PC-3 (cell line): ENCODE measurements around the gene GXYLT2. TPM values are rescaled to one million over a fixed set of nuclear protein-coding genes. Genes with fewer than 3 reads are reported as not detected.

Source experiments
- ATAC-seq: fragments of 200-7000 bp; cut with Tn5 transposase; 2 replicates; pipeline ENCODE4 v1.9.1; 2020; ENCODE audit warnings: mild to moderate bottlenecking, moderate library complexity
- BruUV-seq: library from RNA; stranded (reverse); fragments of 400-500 nt; replicated peaks from 2 replicates; lab custom pipeline; 2021; lab: Mats Ljungman, UMichigan
- CTCF ChIA-PET: fragments of 300-600 bp; sonication (Branson Sonifier 250); formaldehyde crosslinking; loops from one replicate; lab custom pipeline; 2022; ENCODE audit warnings: antibody characterized with exemption; lab: Charles Lee
- POLR2A ChIA-PET: fragments of 300-600 bp; sonication (Branson Sonifier 250); formaldehyde crosslinking; loops from one replicate; lab custom pipeline; 2022; ENCODE audit warnings: antibody characterized with exemption; ENCODE audit not compliant: unreplicated experiment; lab: Charles Lee
- DNase-seq: peaks from one replicate; pipeline ENCODE4 v3.0.0-alpha.2; 2015
- H2AFZ ChIP-seq: fragments of 300-600 bp; sonication (generic); 2 replicates; pipeline ENCODE4 v1.6.0; 2016; ENCODE audit warnings: antibody characterized with exemption, low read length
- H3F3A ChIP-seq: fragments of 300-600 bp; sonication (generic); one replicate; pipeline ENCODE4 v1.6.0; 2017; ENCODE audit warnings: antibody characterized with exemption, low read length, control low read depth, mild to moderate bottlenecking; ENCODE audit not compliant: unreplicated experiment
- H3K27ac ChIP-seq: fragments of 300-600 bp; sonication (generic); 2 replicates; pipeline ENCODE4 v1.5.1; 2016; ENCODE audit warnings: mild to moderate bottlenecking, low read length
- H3K27me3 ChIP-seq: fragments of 300-600 bp; sonication (generic); 2 replicates; pipeline ENCODE4 v1.6.1; 2016; ENCODE audit warnings: low read length, mixed read lengths
- H3K36me3 ChIP-seq: fragments of 300-600 bp; sonication (generic); 2 replicates; pipeline ENCODE4 v1.6.1; 2016; ENCODE audit warnings: low read depth, mixed run types, low read length, mixed read lengths
- H3K4me1 ChIP-seq: fragments of 300-600 bp; sonication (generic); 2 replicates; pipeline ENCODE4 v1.5.1; 2016; ENCODE audit warnings: low read length; ENCODE audit not compliant: insufficient read depth
- H3K4me2 ChIP-seq: fragments of 300-600 bp; sonication (generic); 2 replicates; pipeline ENCODE4 v1.6.0; 2016; ENCODE audit warnings: low read length
- H3K4me3 ChIP-seq: fragments of 300-600 bp; sonication (generic); 2 replicates; pipeline ENCODE4 v1.5.1; 2016; ENCODE audit warnings: mild to moderate bottlenecking, low read length, mixed read lengths
- H3K79me2 ChIP-seq: fragments of 300-600 bp; sonication (generic); 2 replicates; pipeline ENCODE4 v1.6.1; 2017; ENCODE audit warnings: low read length, mixed read lengths
- H3K9ac ChIP-seq: fragments of 300-600 bp; sonication (generic); 2 replicates; pipeline ENCODE4 v1.6.0; 2016; ENCODE audit warnings: mild to moderate bottlenecking, low read length
- H3K9me2 ChIP-seq: fragments of 300-600 bp; sonication (generic); replicated peaks from 2 replicates; pipeline ENCODE4 v1.6.1; 2016; ENCODE audit warnings: mixed run types, low read length, mixed read lengths
- H3K9me3 ChIP-seq: fragments of 300-600 bp; sonication (generic); 2 replicates; pipeline ENCODE4 v1.6.1; 2016; ENCODE audit warnings: low read length, mixed read lengths
- H4K20me1 ChIP-seq: fragments of 300-600 bp; sonication (generic); 2 replicates; pipeline ENCODE4 v1.6.1; 2016; ENCODE audit warnings: low read length, mixed read lengths
- CTCF ChIP-seq: fragments of 300-600 bp; sonication (generic); conservative IDR thresholded peaks from 2 replicates; pipeline ENCODE4 v1.5.1; 2017; ENCODE audit warnings: antibody characterized with exemption, low read depth, mild to moderate bottlenecking, low read length
- EZH2 ChIP-seq: fragments of 300-600 bp; sonication (generic); IDR thresholded peaks from one replicate; pipeline ENCODE4 v1.6.1; 2017; ENCODE audit warnings: antibody characterized with exemption, mild to moderate bottlenecking, low read length; ENCODE audit not compliant: unreplicated experiment
- EZH2phosphoT487 ChIP-seq: fragments of 300-600 bp; sonication (generic); IDR thresholded peaks from 2 replicates; pipeline ENCODE4 v1.6.1; 2018; ENCODE audit warnings: mild to moderate bottlenecking, antibody characterized with exemption, low read length, borderline replicate concordance
- intact Hi-C: fragments of 100-400 bp; cut with micrococcal nuclease; formaldehyde crosslinking; loops from 2 replicates; pipeline ENCODE4 v1.9.0; 2023
- total RNA-seq: library from RNA; depleted of rRNA; stranded (reverse); fragments of >200 nt; gene quantifications from 2 replicates; pipeline ENCODE4 v1.2.3, GENCODE V29; 2014

GXYLT2 gene
- total RNA-seq, 1 experiment from 2014 or later, result 12.6 TPM

- Histone ChIP-seq H3K27me3 (no peaks in the 10 kb centered on the region), H4K20me1 (no peaks in the 10 kb centered on the region), H3K4me3 (no peak overlapping the region), H3K4me1 (peaks cover 17% of the 10 kb centered on the region; the same call in 1 of the 2 replicates), H3K4me2 (no peak overlapping the region), H3F3A (no peaks in the 10 kb centered on the region), H2AFZ (no peak overlapping the region), H3K27ac (no peak overlapping the region), H3K9ac (no peak overlapping the region), H3K79me2 (no peaks in the 10 kb centered on the region), H3K9me2 (no peaks in the 10 kb centered on the region), H3K9me3 (no peaks in the 10 kb centered on the region), H3K36me3 (no peaks in the 10 kb centered on the region)
- DNase-seq (no peak), ATAC-seq (peak; percentile 36)
- BruUV-seq, result no TSS peak
- intact Hi-C loops, result no loop called here
- CTCF ChIA-PET, result no interaction called here
- POLR2A ChIA-PET, result no interaction called here
- TF ChIP-seq EZH2phosphoT487 (no peak), EZH2 (no peak), CTCF (no peak)
Observed at GRCh38 chr3:72904163-72904562, 16.3 kb downstream of the GXYLT2 start.

- Histone ChIP-seq H3K27ac (no peak overlapping the region), H3F3A (no peaks in the 10 kb centered on the region), H3K4me1 (peaks cover 17% of the 10 kb centered on the region; the same call in 1 of the 2 replicates), H4K20me1 (no peaks in the 10 kb centered on the region), H3K9me2 (no peaks in the 10 kb centered on the region), H3K36me3 (no peaks in the 10 kb centered on the region), H3K27me3 (no peaks in the 10 kb centered on the region), H3K79me2 (no peaks in the 10 kb centered on the region), H3K4me2 (no peak overlapping the region), H3K9me3 (no peaks in the 10 kb centered on the region), H2AFZ (no peak overlapping the region), H3K9ac (no peak overlapping the region), H3K4me3 (no peak overlapping the region)
- ChIA-PET CTCF (no interaction called here), POLR2A (no interaction called here)
- intact Hi-C loops, result no loop called here
- TF ChIP-seq CTCF, result no peak
- no peak for TF ChIP-seq EZH2phosphoT487
- TF ChIP-seq EZH2, result no peak
- DNase-seq, result no peak
- BruUV-seq, result no TSS peak
- ATAC-seq, result no peak
Observed at GRCh38 chr3:72906154-72906553, 18.3 kb downstream of the GXYLT2 start.

GRCh38 chr3:72907131-72907711 is 19.4 kb downstream of the GXYLT2 start:
- no peak for ATAC-seq
- no peak overlapping the region for H3K27ac ChIP-seq
- CTCF ChIA-PET, result interaction anchor here (0.6 to 1.2 kb wide), 2 partner anchors 56 to 84 kb away, joined by 4 to 6 read pairs; no protein-coding TSS in a partner anchor

More at GRCh38 chr3:72907131-72907711, 19.4 kb downstream of the GXYLT2 start:
- H3K9ac ChIP-seq, result no peak overlapping the region
- H3K27me3 ChIP-seq, result no peaks in the 10 kb centered on the region
- BruUV-seq, result no TSS peak
- TF ChIP-seq CTCF, result no peak
- TF ChIP-seq EZH2, result no peak
- TF ChIP-seq EZH2phosphoT487, result no peak
- no peak overlapping the region for H3K4me2 ChIP-seq
- H3K9me3 ChIP-seq, result no peaks in the 10 kb centered on the region
- no peak for DNase-seq
- intact Hi-C loops, result no loop called here
- H3K79me2 ChIP-seq, result no peaks in the 10 kb centered on the region
- POLR2A ChIA-PET, result no interaction called here
- no peaks in the 10 kb centered on the region for H3F3A ChIP-seq
- no peak overlapping the region for H3K4me3 ChIP-seq
- no peaks in the 10 kb centered on the region for H3K36me3 ChIP-seq
- no peaks in the 10 kb centered on the region for H3K9me2 ChIP-seq
- no peaks in the 10 kb centered on the region for H4K20me1 ChIP-seq
- peaks cover 17% of the 10 kb centered on the region; the same call in 1 of the 2 replicates for H3K4me1 ChIP-seq
- H2AFZ ChIP-seq, result no peak overlapping the region
